IPS-18c (cell line): Measurements from ENCODE around the gene GABBR2.
"Not testable (repeated sequence)": the region's sequence is repeated elsewhere in the genome, so short reads cannot be mapped to it uniquely, and the experiment has no call there.

Experiments
- H3K4me3 ChIP-seq: 2 replicates; pipeline ENCODE4 v1.7.0; 2013; ENCODE audit warnings: low read depth, mild to moderate bottlenecking, low read length, moderate library complexity; ENCODE audit not compliant: insufficient read depth
- H3K9me3 ChIP-seq: one replicate; pipeline ENCODE4 v1.6.1; 2013; ENCODE audit warnings: mild to moderate bottlenecking, low read length, moderate library complexity; ENCODE audit not compliant: control insufficient read depth, insufficient read depth

GABBR2 gene

GRCh38 chr9:98656511-98656910 is 52.2 kb downstream of the GABBR2 start:
- Histone ChIP-seq H3K4me3 (no peak overlapping the region), H3K9me3 (no peaks in the 10 kb centered on the region)

GRCh38 chr9:98655428-98655827 is 53.3 kb downstream of the GABBR2 start:
- not testable (repeated sequence) for H3K9me3 ChIP-seq, H3K4me3 ChIP-seq

- no peaks in the 10 kb centered on the region for H3K9me3 ChIP-seq
- H3K4me3 ChIP-seq = no peak overlapping the region
These were observed 54.5 kb downstream of the GABBR2 start for GRCh38 chr9:98654247-98654646.

- H3K4me3 ChIP-seq = no peak overlapping the region
- H3K9me3 ChIP-seq = no peaks in the 10 kb centered on the region
These were observed 56.0 kb downstream of the GABBR2 start for GRCh38 chr9:98652741-98653140.

- H3K9me3 ChIP-seq = no peaks in the 10 kb centered on the region
These were observed 56.4 kb downstream of the GABBR2 start for GRCh38 chr9:98652302-98652701.

GRCh38 chr9:98647236-98647635 is 61.5 kb downstream of the GABBR2 start:
- H3K4me3 ChIP-seq = no peak overlapping the region
- no peaks in the 10 kb centered on the region for H3K9me3 ChIP-seq

More at GRCh38 chr9:98652302-98652701, 56.4 kb downstream of the GABBR2 start:
- no peak overlapping the region for H3K4me3 ChIP-seq

- Histone ChIP-seq H3K9me3 (no peaks in the 10 kb centered on the region), H3K4me3 (no peak overlapping the region)
These were observed 64.7 kb downstream of the GABBR2 start for GRCh38 chr9:98644011-98644410.

GRCh38 chr9:98642661-98643312 is 65.9 kb downstream of the GABBR2 start:
- Histone ChIP-seq H3K9me3 (no peaks in the 10 kb centered on the region), H3K4me3 (no peak overlapping the region)

GRCh38 chr9:98641695-98642094 is 67.0 kb downstream of the GABBR2 start:
- Histone ChIP-seq H3K4me3 (no peak overlapping the region), H3K9me3 (no peaks in the 10 kb centered on the region)

- H3K9me3 ChIP-seq = no peaks in the 10 kb centered on the region
- no peak overlapping the region for H3K4me3 ChIP-seq
These were observed 68.3 kb downstream of the GABBR2 start for GRCh38 chr9:98640394-98640793.

GRCh38 chr9:98639133-98639532 is 69.6 kb downstream of the GABBR2 start:
- H3K9me3 ChIP-seq = no peaks in the 10 kb centered on the region
- no peak overlapping the region for H3K4me3 ChIP-seq

- no peak overlapping the region for H3K4me3 ChIP-seq
- no peaks in the 10 kb centered on the region for H3K9me3 ChIP-seq
These were observed 71.4 kb downstream of the GABBR2 start for GRCh38 chr9:98637381-98637780.

- no peaks in the 10 kb centered on the region for H3K9me3 ChIP-seq
- H3K4me3 ChIP-seq = no peak overlapping the region
These were observed 73.4 kb downstream of the GABBR2 start for GRCh38 chr9:98635374-98635773.

- Histone ChIP-seq H3K4me3 (no peak overlapping the region), H3K9me3 (no peaks in the 10 kb centered on the region)
These were observed 73.9 kb downstream of the GABBR2 start for GRCh38 chr9:98634685-98635336.

GRCh38 chr9:98632839-98633238 is 75.9 kb downstream of the GABBR2 start:
- Histone ChIP-seq H3K9me3 (no peaks in the 10 kb centered on the region), H3K4me3 (no peak overlapping the region)

- no peaks in the 10 kb centered on the region for H3K9me3 ChIP-seq
- H3K4me3 ChIP-seq = no peak overlapping the region
These were observed 81.4 kb downstream of the GABBR2 start for GRCh38 chr9:98627296-98627695.

- H3K9me3 ChIP-seq = no peaks in the 10 kb centered on the region
- H3K4me3 ChIP-seq = no peak overlapping the region
These were observed 83.0 kb downstream of the GABBR2 start for GRCh38 chr9:98625728-98626127.

- H3K4me3 ChIP-seq = no peak overlapping the region
- no peaks in the 10 kb centered on the region for H3K9me3 ChIP-seq
These were observed 88.9 kb downstream of the GABBR2 start for GRCh38 chr9:98619788-98620187.

GRCh38 chr9:98615633-98616032 is 93.1 kb downstream of the GABBR2 start:
- no peak overlapping the region for H3K4me3 ChIP-seq
- H3K9me3 ChIP-seq = no peaks in the 10 kb centered on the region
